Measurements from ENCODE around the gene PPIL6.

Gene PPIL6

GRCh38 chr6:109381747-109382575 is 58.5 kb downstream of the PPIL6 start, which contains the start of gene CD164:
CD164 (minus strand) TSS chr6:109382467; CDS start chr6:109382378, 89 bp downstream.
- in situ Hi-C loops (cut with MboI; ENCODE audit: low pct_unique_long_range_greater_than_20kb, low sequenced_read_pairs, unreplicated experiment), result loop anchor here (25.0 kb wide), 1 partner anchor 195 kb away; no protein-coding TSS in a partner anchor
- no peak for TF ChIP-seq CTCF (IDR thresholded peaks at IDR 0.05; ENCODE audit: extremely low read depth, insufficient read depth, missing control alignments)
- DNase-seq (ENCODE audit: low spot score), result peak; percentile 96

- in situ Hi-C loops (cut with MboI; ENCODE audit: low pct_unique_long_range_greater_than_20kb, low sequenced_read_pairs, unreplicated experiment), result loop anchor here (25.0 kb wide), 1 partner anchor 194 kb away; no protein-coding TSS in a partner anchor
- DNase-seq (ENCODE audit: low spot score), result peak; percentile 31
- no peak for TF ChIP-seq CTCF (IDR thresholded peaks at IDR 0.05; ENCODE audit: extremely low read depth, insufficient read depth, missing control alignments)
These were observed 59.2 kb downstream of the PPIL6 start for GRCh38 chr6:109381061-109381746.

- in situ Hi-C loops (cut with MboI; ENCODE audit: low pct_unique_long_range_greater_than_20kb, low sequenced_read_pairs, unreplicated experiment), result loop anchor here (25.0 kb wide), 1 partner anchor 192 kb away; no protein-coding TSS in a partner anchor
- TF ChIP-seq CTCF (IDR thresholded peaks at IDR 0.05; ENCODE audit: extremely low read depth, insufficient read depth, missing control alignments), result no peak
- DNase-seq (ENCODE audit: low spot score), result no peak
These were observed 60.7 kb downstream of the PPIL6 start for GRCh38 chr6:109379711-109380110.

GRCh38 chr6:109377717-109378116 is 62.7 kb downstream of the PPIL6 start:
- TF ChIP-seq CTCF (IDR thresholded peaks at IDR 0.05; ENCODE audit: extremely low read depth, insufficient read depth, missing control alignments), result no peak
- in situ Hi-C loops (cut with MboI; ENCODE audit: low pct_unique_long_range_greater_than_20kb, low sequenced_read_pairs, unreplicated experiment), result loop anchor here (25.0 kb wide), 1 partner anchor 190 kb away; no protein-coding TSS in a partner anchor
- no peak for DNase-seq (ENCODE audit: low spot score)

GRCh38 chr6:109374326-109374892 is 66.0 kb downstream of the PPIL6 start:
- TF ChIP-seq CTCF (IDR thresholded peaks at IDR 0.05; ENCODE audit: extremely low read depth, insufficient read depth, missing control alignments), result no peak
- in situ Hi-C loops (cut with MboI; ENCODE audit: low pct_unique_long_range_greater_than_20kb, low sequenced_read_pairs, unreplicated experiment), result no loop called here
- no peak for DNase-seq (ENCODE audit: low spot score)

- peak; percentile 44 for DNase-seq (ENCODE audit: low spot score)
- in situ Hi-C loops (cut with MboI; ENCODE audit: low pct_unique_long_range_greater_than_20kb, low sequenced_read_pairs, unreplicated experiment), result no loop called here
- no peak for TF ChIP-seq CTCF (IDR thresholded peaks at IDR 0.05; ENCODE audit: extremely low read depth, insufficient read depth, missing control alignments)
These were observed 66.7 kb downstream of the PPIL6 start for GRCh38 chr6:109373762-109374161.
